ENCODE measurements around the gene CLRN1.

CLRN1 gene

GRCh38 chr3:150925751-150926201, 46.8 kb downstream of the CLRN1 start:
- ATAC-seq, result peak; percentile 74

DNA sequence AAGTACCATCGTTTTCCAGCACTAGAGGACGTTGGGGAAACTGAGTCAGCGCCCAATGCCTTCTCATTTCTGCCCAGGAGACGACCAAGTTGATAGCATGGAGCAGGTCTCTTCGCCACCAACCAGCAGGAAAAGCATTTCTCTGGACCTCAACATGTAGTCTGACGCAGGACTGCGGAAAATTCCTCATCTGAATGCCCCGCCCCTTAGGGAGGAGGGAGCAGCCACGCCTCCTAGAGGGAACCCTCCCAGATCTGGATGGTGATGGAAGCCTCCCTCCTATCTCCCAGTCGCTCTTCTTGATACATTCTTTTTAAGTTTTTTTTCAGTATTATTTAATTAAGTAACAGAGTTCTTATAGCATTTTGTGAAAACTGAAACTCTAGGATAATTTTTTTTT, 49.9 kb downstream of the CLRN1 start:
- peak; percentile 69 for ATAC-seq
- TF ChIP-seq ESRRG (CRISPR knock-in tag; IDR thresholded peaks at IDR 0.05), result no peak
- no peak for TF ChIP-seq ZNF8 (CRISPR knock-in tag; IDR thresholded peaks at IDR 0.05)
- TF ChIP-seq PATZ1 (CRISPR knock-in tag; IDR thresholded peaks at IDR 0.05; ENCODE audit: borderline replicate concordance), result no peak
- no peak for TF ChIP-seq OSR1 (CRISPR knock-in tag; IDR thresholded peaks at IDR 0.05)
- no peak for TF ChIP-seq ZFP3 (CRISPR knock-in tag; IDR thresholded peaks at IDR 0.05)
- no peak for TF ChIP-seq ZC3H10 (CRISPR knock-in tag; IDR thresholded peaks at IDR 0.05)
- no peak for TF ChIP-seq BACH2 (CRISPR knock-in tag; IDR thresholded peaks at IDR 0.05; ENCODE audit: borderline replicate concordance)
- TF ChIP-seq TCF4 (CRISPR knock-in tag; IDR thresholded peaks at IDR 0.05; ENCODE audit: borderline replicate concordance), result no peak
- TF ChIP-seq CSDC2 (CRISPR knock-in tag; IDR thresholded peaks at IDR 0.05), result no peak
- TF ChIP-seq CREB5 (CRISPR knock-in tag; IDR thresholded peaks at IDR 0.05; ENCODE audit: low read depth), result no peak
- TF ChIP-seq TOX (CRISPR knock-in tag; IDR thresholded peaks at IDR 0.05; ENCODE audit: borderline replicate concordance), result no peak

More at GRCh38 chr3:150925751-150926201, 46.8 kb downstream of the CLRN1 start:
- TF ChIP-seq OSR1 (CRISPR knock-in tag; IDR thresholded peaks at IDR 0.05), result no peak
- no peak for TF ChIP-seq ZFP3 (CRISPR knock-in tag; IDR thresholded peaks at IDR 0.05)
- TF ChIP-seq ARNTL (CRISPR knock-in tag; IDR thresholded peaks at IDR 0.05; ENCODE audit: borderline replicate concordance, low read depth), result no peak

- no peak for ATAC-seq
- TF ChIP-seq CREB5 (CRISPR knock-in tag; IDR thresholded peaks at IDR 0.05; ENCODE audit: low read depth), result no peak
- no peak for TF ChIP-seq ZFP30 (CRISPR knock-in tag; IDR thresholded peaks at IDR 0.05)
- TF ChIP-seq, protein P1, sequence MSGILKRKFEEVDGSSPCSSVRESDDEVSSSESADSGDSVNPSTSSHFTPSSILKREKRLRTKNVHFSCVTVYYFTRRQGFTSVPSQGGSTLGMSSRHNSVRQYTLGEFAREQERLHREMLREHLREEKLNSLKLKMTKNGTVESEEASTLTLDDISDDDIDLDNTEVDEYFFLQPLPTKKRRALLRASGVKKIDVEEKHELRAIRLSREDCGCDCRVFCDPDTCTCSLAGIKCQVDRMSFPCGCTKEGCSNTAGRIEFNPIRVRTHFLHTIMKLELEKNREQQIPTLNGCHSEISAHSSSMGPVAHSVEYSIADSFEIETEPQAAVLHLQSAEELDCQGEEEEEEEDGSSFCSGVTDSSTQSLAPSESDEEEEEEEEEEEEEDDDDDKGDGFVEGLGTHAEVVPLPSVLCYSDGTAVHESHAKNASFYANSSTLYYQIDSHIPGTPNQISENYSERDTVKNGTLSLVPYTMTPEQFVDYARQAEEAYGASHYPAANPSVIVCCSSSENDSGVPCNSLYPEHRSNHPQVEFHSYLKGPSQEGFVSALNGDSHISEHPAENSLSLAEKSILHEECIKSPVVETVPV (CRISPR knock-in tag; IDR thresholded peaks at IDR 0.05), result no peak
- no peak for TF ChIP-seq TSHZ2 (CRISPR knock-in tag; IDR thresholded peaks at IDR 0.05)
- no peak for TF ChIP-seq SNAI2 (CRISPR knock-in tag; IDR thresholded peaks at IDR 0.05)
- no peak for TF ChIP-seq TOX (CRISPR knock-in tag; IDR thresholded peaks at IDR 0.05; ENCODE audit: borderline replicate concordance)
- TF ChIP-seq ZNF70 (CRISPR knock-in tag; IDR thresholded peaks at IDR 0.05), result no peak
- no peak for TF ChIP-seq ZNF565 (CRISPR knock-in tag; conservative IDR thresholded peaks at IDR 0.05; ENCODE audit: low read depth)
- TF ChIP-seq, protein P2, sequence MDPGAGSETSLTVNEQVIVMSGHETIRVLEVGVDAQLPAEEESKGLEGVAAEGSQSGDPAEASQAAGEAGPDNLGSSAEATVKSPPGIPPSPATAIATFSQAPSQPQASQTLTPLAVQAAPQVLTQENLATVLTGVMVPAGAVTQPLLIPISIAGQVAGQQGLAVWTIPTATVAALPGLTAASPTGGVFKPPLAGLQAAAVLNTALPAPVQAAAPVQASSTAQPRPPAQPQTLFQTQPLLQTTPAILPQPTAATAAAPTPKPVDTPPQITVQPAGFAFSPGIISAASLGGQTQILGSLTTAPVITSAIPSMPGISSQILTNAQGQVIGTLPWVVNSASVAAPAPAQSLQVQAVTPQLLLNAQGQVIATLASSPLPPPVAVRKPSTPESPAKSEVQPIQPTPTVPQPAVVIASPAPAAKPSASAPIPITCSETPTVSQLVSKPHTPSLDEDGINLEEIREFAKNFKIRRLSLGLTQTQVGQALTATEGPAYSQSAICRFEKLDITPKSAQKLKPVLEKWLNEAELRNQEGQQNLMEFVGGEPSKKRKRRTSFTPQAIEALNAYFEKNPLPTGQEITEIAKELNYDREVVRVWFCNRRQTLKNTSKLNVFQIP (CRISPR knock-in tag; IDR thresholded peaks at IDR 0.05; ENCODE audit: borderline replicate concordance, low read depth), result no peak
- no peak for TF ChIP-seq TCF4 (CRISPR knock-in tag; IDR thresholded peaks at IDR 0.05; ENCODE audit: borderline replicate concordance)
- no peak for TF ChIP-seq RARB (CRISPR knock-in tag; IDR thresholded peaks at IDR 0.05)
- no peak for TF ChIP-seq OSR1 (CRISPR knock-in tag; IDR thresholded peaks at IDR 0.05)
- TF ChIP-seq GLIS3 (CRISPR knock-in tag; IDR thresholded peaks at IDR 0.05), result no peak
- TF ChIP-seq PPARA (CRISPR knock-in tag; IDR thresholded peaks at IDR 0.05; ENCODE audit: borderline replicate concordance), result no peak
- no peak for TF ChIP-seq BACH2 (CRISPR knock-in tag; IDR thresholded peaks at IDR 0.05; ENCODE audit: borderline replicate concordance)
- no peak for TF ChIP-seq ESRRG (CRISPR knock-in tag; IDR thresholded peaks at IDR 0.05)
- no peak for TF ChIP-seq ISL1 (CRISPR knock-in tag; IDR thresholded peaks at IDR 0.05)
Observed at GRCh38 chr3:150921209-150921608, 51.3 kb downstream of the CLRN1 start.

Data from SK-N-SH treated with all-trans-retinoic acid at 6 μM for 48 hours (cell line).